ENCODE results near the gene FUZ. TPM values are rescaled to one million over a fixed set of nuclear protein-coding genes. Genes with fewer than 3 reads are reported as not detected.

Gene FUZ
- total RNA-seq, 6 experiments from 2014 or later = 3.7 to 10.7 (median 6.3) TPM

GRCh38 chr19:49795615-49796014, 17.5 kb downstream of the FUZ start:
- 88% methylated on average over 11 of the region's 20 CpGs for WGBS (ENCODE audit: insufficient coverage, low coverage, low lambda C conversion rate, missing lambda C conversion rate)
- Histone ChIP-seq H3K27ac (no peak overlapping the region), H3K27me3 (no peaks in the 10 kb centered on the region), H3K9me3 (no peaks in the 10 kb centered on the region), H3K4me1 (no peaks in the 10 kb centered on the region), H3K4me3 (no peak overlapping the region), H3K36me3 (peaks cover 7 to 77% (median 47%) of the 10 kb centered on the region in 4 donors)
- no peak for TF ChIP-seq POLR2A (IDR thresholded peaks at IDR 0.05)
- no peak for TF ChIP-seq CTCF (IDR thresholded peaks at IDR 0.05)
- intact Hi-C loops (cut with DNase I) = no loop called here
- DNase-seq (no peak), ATAC-seq (no peak)

GRCh38 chr19:49793561-49793840, 19.6 kb downstream of the FUZ start:
- no peak for DNase-seq
- TF ChIP-seq POLR2A (IDR thresholded peaks at IDR 0.05) (no peak), CTCF (IDR thresholded peaks at IDR 0.05) (no peak)
- intact Hi-C loops (cut with DNase I) = no loop called here

GRCh38 chr19:49792829-49793560, 20.1 kb downstream of the FUZ start:
- no peaks in the 10 kb centered on the region for H3K9me3 ChIP-seq

More at GRCh38 chr19:49793561-49793840, 19.6 kb downstream of the FUZ start:
- no peaks in the 10 kb centered on the region for H3K4me1 ChIP-seq
- H3K36me3 ChIP-seq = peaks cover 7 to 66% (median 37%) of the 10 kb centered on the region in 4 donors
- 50% methylated on average over 1 of the region's 6 CpGs for WGBS (ENCODE audit: insufficient coverage, low coverage, low lambda C conversion rate, missing lambda C conversion rate)
- no peaks in the 10 kb centered on the region for H3K9me3 ChIP-seq
- H3K4me3 ChIP-seq = no peak overlapping the region
- H3K27me3 ChIP-seq = no peaks in the 10 kb centered on the region
- ATAC-seq = no peak
- no peak overlapping the region for H3K27ac ChIP-seq

GRCh38 chr19:49791776-49792445, 21.2 kb downstream of the FUZ start:
- DNase-seq = no peak
- Histone ChIP-seq H3K4me1 (no peaks in the 10 kb centered on the region), H3K27me3 (no peaks in the 10 kb centered on the region), H3K9me3 (no peaks in the 10 kb centered on the region), H3K36me3 (peaks cover 7 to 61% (median 26%) of the 10 kb centered on the region in 4 donors), H3K4me3 (no peak overlapping the region), H3K27ac (no peak overlapping the region)
- intact Hi-C loops (cut with DNase I) = no loop called here
- WGBS (ENCODE audit: insufficient coverage, low coverage, low lambda C conversion rate, missing lambda C conversion rate) = 100% methylated on average over 2 of the region's 26 CpGs
- TF ChIP-seq CTCF (IDR thresholded peaks at IDR 0.05) (no peak), POLR2A (IDR thresholded peaks at IDR 0.05) (no peak)
- peak in 1 of 4 donors; percentile 8 for ATAC-seq

More at GRCh38 chr19:49792829-49793560, 20.1 kb downstream of the FUZ start:
- TF ChIP-seq POLR2A (IDR thresholded peaks at IDR 0.05) (no peak), CTCF (IDR thresholded peaks at IDR 0.05) (no peak)
- ATAC-seq (no peak), DNase-seq (no peak)
- H3K36me3 ChIP-seq = peaks cover 7 to 65% (median 33%) of the 10 kb centered on the region in 4 donors
- no peak overlapping the region for H3K27ac ChIP-seq
- no peaks in the 10 kb centered on the region for H3K27me3 ChIP-seq
- H3K4me1 ChIP-seq = no peaks in the 10 kb centered on the region
- intact Hi-C loops (cut with DNase I) = no loop called here
- H3K4me3 ChIP-seq = no peak overlapping the region
- WGBS (ENCODE audit: insufficient coverage, low coverage, low lambda C conversion rate, missing lambda C conversion rate) = 96% methylated on average over 18 of the region's 22 CpGs
